HCEC 1CT (cell line): Measurements from ENCODE around the gene CHEK2.
"Not testable (repeated sequence)": the region's sequence is repeated elsewhere in the genome, so short reads cannot be mapped to it uniquely, and the experiment has no call there.

Source experiments
- DNase-seq: peaks from one replicate; pipeline ENCODE4 v3.0.0-alpha.2; 2017

The CHEK2 gene

GRCh38 chr22:28741200-28741784 lies 328 bp downstream of the CHEK2 start:
- no peak for DNase-seq

GRCh38 chr22:28738876-28739275 lies 2.7 kb downstream of the CHEK2 start:
- DNase-seq = not testable (repeated sequence)

DNA sequence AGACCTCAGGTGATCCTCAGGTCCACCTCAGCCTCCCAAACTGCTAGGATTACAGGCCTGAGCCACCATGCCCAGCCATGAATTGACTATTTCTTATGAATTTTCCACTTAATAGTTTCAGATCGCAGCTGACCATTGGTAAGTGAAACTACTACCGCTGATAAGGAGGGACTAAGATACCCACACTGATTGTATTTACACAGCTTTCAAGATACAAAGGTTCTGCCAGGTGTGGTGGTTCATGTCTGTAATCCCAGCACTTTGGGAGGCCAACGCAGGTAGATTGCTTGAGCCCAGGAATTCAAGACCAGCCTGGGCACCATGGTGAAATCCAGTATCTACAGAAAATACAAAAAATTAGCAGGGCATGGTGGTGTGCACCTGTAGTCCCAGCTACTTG lies 3.9 kb downstream of the CHEK2 start:
- DNase-seq = no peak

DNA sequence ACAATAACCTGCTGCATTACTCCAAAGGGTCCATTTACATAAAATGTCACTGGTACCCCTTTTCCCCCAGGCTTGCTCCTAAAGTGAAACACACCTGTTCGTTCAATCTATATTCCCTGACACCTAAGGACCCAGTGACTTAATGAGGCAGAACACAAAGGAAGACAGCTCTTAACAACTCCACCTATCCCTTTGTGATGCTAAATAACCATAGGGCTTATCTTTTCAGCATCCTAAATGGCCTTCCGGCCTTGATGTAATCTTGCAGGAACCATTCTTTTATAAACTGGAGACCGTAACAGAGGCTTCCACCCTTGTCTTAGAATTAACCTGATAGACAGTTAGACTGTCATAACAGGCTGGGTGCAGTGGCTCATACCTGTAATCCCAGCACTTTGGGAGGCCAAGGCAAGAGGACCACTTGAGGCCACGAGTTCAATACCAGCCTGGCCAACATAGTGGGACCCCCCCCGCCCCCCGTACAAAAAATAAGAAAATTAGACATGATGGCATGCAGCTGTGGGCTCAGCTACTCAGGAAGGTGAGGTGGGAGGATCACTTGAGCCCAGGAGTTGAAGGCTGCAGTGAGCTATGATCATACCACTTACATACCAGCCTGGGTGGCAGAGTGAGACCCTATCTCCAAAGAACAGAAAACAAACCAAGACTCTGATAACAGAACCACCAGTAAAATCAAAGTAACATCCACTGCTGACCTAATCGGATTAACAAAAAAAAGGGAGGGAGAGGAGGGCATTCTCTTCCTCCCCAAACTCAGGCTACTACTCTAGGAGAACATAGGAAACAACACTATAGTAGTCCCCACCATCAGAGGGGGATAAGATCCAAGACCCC lies 5.1 kb downstream of the CHEK2 start:
- DNase-seq = no peak

DNA sequence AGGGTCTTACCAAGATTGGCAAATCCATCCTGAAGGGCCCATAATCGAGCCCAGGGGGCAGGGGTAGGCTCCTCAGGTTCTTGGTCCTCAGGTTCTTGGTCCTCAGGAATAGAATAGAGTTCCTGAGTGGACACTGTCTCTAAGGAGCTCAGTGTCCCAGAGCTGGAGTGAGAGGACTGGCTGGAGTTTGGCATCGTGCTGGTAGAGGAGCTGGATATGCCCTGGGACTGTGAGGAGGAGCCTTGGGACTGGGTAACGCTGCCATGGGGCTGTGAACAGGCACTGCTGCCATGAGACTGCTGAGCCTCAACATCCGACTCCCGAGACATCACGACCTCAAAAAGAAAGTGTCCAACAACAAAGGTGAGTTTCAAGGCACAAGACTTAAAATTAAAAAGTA lies 7.2 kb downstream of the CHEK2 start:
- DNase-seq = no peak

DNA sequence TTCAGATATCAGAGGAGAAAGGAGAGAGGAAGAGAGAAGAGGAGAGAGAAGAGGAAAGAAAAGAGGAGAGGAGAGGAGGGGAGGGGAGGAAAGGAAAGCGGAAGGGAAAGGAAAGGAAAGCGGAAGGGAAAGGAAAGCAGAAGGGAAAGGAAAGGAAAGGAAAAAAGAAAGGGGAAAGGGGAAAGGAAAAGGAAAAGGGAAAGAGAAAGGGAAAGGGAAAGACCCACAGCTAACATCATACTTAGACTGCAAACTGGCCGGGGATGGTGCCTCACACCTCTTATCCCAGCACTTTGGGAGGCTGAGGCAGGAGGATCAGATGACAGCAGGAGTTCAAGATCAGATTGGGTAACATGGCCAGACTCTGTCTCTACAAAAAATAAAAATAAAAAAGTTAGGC lies 11.4 kb downstream of the CHEK2 start:
- DNase-seq = no peak

DNA sequence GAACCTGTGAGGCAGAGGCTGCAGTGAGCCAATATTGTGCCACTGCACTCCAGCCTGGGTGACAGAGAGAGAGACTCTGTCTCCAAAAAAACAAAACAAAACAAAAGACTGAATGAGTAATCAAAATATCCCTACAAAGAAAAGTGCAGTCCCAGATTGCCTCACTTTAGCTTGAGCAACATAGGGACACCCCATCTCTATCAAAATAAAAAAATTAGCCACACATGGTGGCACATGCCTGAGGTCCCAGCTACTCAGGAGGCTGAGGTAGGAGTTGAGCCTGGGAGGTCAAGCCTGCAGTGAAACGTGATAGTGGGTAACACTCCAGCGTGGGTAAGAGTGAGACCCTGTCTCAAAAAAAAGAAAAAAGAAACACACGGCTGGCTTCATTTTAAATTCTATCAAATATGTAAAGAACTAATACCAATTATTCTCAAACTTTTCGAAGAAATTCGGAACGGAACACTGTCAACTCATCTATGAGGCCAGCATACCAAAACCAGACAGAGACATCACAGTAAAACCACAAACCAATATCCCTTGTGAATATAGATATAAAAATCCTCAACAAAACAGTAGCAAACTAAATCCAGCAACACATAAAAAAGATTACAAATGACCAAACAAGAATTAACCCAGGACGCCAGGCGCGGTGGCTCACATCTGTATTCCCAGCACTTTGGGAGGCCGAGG lies 12.9 kb downstream of the CHEK2 start:
- DNase-seq = no peak

DNA sequence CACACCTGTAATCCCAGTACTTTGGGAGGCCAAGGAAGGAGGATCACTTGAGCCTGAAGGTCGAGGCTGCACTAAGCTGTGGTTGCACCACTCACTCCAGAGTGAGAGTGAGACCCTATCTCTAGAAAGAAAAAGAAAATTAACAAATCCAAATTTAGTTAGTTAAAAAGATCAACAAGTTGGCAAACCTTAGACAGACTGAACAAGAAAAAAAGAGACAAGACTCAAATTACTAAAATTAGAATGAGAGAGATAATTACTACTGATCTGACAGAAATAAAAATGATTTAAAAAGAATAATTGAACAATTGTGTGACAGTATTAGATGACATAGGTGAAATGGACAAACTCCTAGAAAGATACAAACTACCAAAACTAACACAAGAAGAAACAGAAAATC lies 13.6 kb downstream of the CHEK2 start:
- no peak for DNase-seq

DNA sequence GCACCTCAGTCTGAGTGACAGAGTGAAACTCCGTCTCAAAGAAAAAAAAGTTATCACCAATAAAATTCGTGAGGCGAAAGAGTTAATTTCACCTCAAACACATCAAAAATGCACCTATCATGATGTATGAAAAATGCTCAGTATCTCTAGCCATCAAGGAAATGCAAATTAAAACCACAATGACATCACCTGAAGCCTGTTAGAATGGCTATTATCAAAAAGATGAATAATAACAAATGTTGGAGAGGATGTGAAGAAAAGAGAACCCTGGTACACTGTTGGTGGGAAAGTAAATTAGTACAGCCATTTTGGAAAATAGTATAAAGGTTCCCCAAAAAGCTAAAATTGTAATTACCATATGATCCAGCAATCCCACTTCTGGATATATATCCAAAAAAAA lies 23.6 kb downstream of the CHEK2 start:
- DNase-seq = no peak

- DNase-seq = peak; percentile 74
These were observed 24.9 kb downstream of the CHEK2 start for GRCh38 chr22:28716686-28717085.

GRCh38 chr22:28715611-28716010 lies 26.0 kb downstream of the CHEK2 start:
- no peak for DNase-seq

DNA sequence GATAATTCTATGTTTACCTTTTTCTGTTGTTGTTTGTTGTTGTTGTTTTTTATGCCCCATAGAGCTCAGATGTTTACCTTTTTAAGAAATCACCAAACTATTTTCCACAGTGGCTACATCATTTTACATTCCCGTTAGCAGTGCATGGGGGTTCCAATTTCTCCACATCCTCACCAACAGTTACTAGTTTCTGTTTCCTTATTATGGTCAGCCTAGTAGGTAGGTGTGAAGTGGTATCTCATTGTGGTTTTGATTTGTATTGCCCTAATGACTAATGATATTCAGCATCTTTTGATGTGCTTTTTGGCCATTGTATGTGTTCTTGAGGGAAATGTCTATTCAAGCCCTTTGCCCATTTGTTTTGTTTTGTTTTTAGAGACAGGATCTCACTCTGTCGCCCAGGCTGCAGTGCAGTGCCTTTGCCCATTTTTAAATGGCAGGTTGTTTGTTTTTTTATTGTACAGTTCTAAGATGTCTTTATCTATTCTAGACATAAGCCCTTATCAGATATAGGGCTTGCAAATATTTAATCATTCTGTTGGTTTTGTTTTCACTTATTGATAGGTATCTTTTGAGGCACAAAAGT lies 27.5 kb downstream of the CHEK2 start:
- no peak for DNase-seq

DNA sequence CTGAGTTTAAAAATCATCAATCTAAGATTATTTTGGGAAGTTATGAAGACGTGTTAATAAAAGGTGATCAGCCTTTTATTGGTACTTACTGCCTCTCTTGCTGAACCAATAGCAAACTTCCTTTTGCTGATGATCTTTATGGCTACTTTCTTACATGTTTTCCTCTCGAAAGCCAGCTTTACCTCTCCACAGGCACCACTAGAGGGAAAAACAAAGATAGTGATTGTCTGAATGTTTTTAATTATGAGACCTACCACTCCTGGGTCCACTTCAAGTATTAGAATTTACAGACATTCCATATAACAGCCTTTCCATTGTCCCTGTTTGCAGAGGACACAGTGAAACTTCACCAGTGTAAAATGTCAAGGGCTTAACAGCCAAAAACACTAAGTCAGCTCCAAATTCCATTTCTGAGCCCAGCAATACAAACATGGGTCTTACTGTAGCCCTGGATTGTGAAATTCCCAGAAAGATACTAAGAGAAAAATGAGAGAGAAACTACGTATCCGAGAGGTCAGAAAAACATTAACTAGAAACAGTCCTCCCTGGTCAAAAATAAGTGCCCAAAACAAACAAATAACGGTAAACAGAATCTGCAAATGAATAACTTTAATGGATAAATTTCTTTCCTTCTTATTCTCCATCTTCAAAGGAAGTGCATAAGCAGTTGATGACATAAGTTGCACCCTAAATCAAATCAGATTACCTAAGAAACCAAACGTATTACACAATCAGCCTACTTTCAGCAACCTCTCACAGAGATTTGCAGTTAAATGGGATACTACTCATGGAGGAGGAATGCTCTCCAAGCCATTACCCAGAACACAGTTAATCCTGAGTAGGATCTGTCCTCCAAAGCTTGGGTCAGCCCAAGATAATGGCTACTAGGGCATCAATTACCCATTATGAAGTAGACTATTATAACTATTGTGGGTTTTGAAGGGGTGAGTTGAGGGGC lies 29.5 kb downstream of the CHEK2 start:
- peak; percentile 98 for DNase-seq

DNA sequence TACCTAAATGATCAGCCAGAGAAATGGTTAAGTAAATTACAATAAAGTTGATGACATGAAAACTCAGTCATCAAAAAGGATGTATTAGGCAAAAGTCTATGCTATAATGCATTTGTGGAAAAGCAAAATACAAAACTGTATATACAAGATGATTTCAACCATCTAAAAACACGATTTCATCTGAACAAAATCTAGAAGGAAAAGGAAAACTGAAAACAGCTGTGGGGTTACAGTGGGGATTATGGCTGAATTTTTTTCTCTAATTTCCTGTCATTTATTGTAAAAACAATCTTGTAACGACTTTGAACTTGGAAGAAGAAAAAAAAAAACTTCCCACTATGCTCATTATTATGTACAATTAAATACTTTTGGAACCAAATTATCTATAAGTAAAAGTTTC lies 30.3 kb downstream of the CHEK2 start:
- no peak for DNase-seq

DNA sequence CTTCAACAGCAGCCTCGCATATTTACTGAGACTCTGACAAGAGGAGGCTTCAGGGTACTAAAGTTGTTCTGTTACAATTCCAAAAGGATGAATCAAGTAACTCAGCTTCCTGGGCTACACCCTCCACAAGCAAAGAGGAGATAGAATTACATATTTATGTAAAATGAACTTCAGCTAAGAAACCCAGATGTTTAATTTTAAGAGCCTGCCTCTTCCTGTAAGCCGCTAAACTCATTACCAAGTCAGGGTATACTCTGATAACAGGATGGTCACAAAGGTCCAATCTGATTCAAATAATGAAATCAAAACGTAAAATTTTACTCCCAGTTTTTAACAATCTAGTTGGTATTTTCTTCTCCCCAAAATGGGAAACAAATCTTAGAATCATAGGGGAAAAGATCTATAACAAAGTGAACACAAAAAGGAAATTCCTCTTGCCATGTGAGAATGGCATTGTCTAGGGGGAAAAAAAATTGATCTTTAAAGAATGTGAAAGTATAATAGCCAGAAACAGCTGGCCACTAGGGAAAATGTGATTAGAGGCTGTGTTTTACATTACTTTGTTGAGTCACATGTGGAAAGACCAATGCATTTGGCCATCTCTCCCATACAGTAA lies 30.9 kb downstream of the CHEK2 start:
- peak; percentile 97 for DNase-seq

DNA sequence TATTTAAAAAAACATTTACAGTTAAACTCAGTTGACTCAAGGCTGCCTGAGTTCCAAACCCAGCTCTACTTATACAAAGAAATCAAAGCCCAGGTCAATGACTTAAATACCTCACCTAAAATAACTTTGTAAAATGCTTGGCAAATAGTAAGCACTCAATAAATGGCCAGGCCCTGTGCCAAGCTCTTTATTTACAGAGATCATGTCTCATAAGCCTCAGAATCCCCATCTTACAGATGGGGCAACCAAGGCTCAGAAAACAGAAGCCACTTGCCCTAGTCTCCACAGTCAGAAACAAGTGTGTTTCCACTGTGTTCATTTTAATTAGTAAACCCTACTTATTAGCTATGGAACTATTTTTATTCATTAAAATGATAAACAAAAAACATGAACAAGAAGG lies 31.5 kb downstream of the CHEK2 start:
- peak; percentile 14 for DNase-seq

GRCh38 chr22:28706845-28707244 lies 34.8 kb downstream of the CHEK2 start:
- DNase-seq = no peak

DNA sequence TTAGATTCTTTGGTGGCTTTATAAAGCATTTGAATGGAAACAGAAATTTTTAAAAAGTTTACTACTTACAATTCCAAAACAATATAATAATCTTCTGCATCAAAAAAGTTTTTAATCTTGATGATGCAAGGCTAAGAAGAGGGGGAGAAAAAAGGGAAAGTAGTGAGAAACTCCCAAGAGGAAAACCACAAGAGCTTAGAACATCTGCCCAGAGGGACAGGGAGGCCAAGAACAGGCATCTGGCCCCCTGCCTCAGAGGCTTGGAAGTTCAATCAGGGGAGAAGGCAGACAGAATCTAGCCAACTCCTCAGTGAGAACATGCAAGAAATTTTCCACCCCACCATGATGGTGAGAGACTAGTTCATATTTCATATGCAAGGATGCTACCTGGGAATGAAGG lies 38.2 kb downstream of the CHEK2 start:
- peak; percentile 13 for DNase-seq

GRCh38 chr22:28702891-28703290 lies 38.7 kb downstream of the CHEK2 start:
- DNase-seq = no peak

DNA sequence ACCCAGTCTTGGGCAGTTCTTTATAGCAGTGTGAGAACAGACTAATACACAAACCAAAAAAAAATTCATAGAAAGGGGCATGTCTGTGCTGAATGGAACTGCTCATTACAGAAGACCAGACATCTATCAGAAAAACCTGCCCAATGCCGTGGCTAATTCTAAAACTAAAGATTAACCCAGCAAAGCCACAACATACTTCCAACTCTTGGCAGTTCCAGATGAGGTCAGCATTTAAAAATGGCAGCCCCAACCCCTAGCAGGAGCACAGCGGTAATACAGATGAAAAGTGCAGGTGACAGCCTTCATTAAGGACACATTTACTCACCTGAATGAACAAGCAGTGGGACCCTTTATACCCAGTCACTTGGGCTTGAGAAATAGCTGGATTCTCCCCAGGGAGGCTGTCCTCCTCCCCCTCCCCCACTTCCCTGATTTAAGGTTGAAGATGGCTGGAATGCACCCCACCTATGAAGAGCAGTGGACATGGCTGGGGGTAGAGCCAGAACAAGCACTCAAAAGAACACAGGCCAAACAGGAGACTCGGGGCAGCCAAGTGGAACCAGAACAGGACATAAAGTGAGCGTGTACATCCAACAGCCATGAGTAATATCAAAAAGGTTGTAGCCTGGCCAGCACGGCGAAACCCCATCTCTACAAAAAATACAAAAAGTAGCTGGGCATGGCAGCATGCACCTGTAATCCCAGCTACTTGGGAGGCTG lies 48.4 kb downstream of the CHEK2 start:
- DNase-seq = not testable (repeated sequence)

DNA sequence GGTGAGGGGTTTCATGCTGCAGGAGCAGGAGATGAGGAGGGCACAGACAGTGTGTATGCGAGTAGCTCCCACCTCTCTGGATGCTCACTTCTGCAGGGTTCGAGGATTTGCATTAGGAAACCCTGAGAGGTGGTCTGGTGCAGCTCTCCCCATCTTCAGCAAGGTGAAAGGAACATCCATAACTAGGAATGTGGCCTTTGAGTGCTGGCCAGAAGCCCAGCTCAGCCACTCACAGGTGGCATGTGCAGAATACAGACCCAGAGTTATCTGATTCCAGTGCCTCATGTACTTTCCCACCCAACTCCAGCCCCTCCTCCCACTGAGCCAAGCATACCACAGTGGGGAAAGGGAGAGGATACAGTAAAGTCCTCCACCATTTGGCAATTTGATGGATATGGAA lies 51.8 kb downstream of the CHEK2 start:
- not testable (repeated sequence) for DNase-seq
